Natural killer cell treated with Interleukin-12 subunit alpha and Interleukin-12 subunit beta and Interleukin-15 and Interleukin-18, amount 100 ng/mL, for 72 hours (primary cell): Measurements from ENCODE around the gene RIPK1. TPM values are rescaled to one million over a fixed set of nuclear protein-coding genes. Genes with fewer than 3 reads are reported as not detected.

Source experiments
- ATAC-seq, 2 donors: fragments of 150-1000 bp; cut with Tn5 transposase in 1 of 2; sonication (Bioruptor Pico), chemical (Tn5 transposase) in 1 of 2; 2 replicates each; pipeline ENCODE4 v1.10.0; 2021
- DNase-seq: peaks from one replicate; pipeline ENCODE4 v3.0.0; 2022; ENCODE audit warnings: low spot score
- H3K27ac Mint-ChIP-seq, 2 donors: 1 replicate in 1 of 2; 2 replicates in 1 of 2; pipeline ENCODE4 v1.8.0; 2022; ENCODE audit warnings: mixed read lengths in 2 of 2, mild to moderate bottlenecking in 1 of 2, moderate library complexity in 1 of 2
- H3K27me3 Mint-ChIP-seq, 2 donors: 1 replicate in 1 of 2; 2 replicates in 1 of 2; pipeline ENCODE4 v1.8.0; 2022; ENCODE audit warnings: mixed read lengths in 2 of 2
- H3K36me3 Mint-ChIP-seq: one replicate; pipeline ENCODE4 v1.8.0; 2022; ENCODE audit warnings: mixed read lengths
- H3K4me1 Mint-ChIP-seq, 2 donors: 1 replicate in 1 of 2; 2 replicates in 1 of 2; pipeline ENCODE4 v1.8.0; 2022; ENCODE audit warnings: low read depth in 2 of 2, mixed read lengths in 2 of 2, mild to moderate bottlenecking in 1 of 2
- H3K4me3 Mint-ChIP-seq: one replicate; pipeline ENCODE4 v1.8.0; 2022; ENCODE audit warnings: mixed read lengths
- H3K9me3 Mint-ChIP-seq: 2 replicates; pipeline ENCODE4 v1.8.0; 2022; ENCODE audit warnings: mixed read lengths
- total RNA-seq, 2 donors: library from RNA; stranded (reverse); gene quantifications; one replicate each; pipeline ENCODE4 v1.2.3, GENCODE V29; 2022

The RIPK1 gene
- total RNA-seq, 2 donors from 2014 or later = 28.2 to 41.4 TPM

DNA sequence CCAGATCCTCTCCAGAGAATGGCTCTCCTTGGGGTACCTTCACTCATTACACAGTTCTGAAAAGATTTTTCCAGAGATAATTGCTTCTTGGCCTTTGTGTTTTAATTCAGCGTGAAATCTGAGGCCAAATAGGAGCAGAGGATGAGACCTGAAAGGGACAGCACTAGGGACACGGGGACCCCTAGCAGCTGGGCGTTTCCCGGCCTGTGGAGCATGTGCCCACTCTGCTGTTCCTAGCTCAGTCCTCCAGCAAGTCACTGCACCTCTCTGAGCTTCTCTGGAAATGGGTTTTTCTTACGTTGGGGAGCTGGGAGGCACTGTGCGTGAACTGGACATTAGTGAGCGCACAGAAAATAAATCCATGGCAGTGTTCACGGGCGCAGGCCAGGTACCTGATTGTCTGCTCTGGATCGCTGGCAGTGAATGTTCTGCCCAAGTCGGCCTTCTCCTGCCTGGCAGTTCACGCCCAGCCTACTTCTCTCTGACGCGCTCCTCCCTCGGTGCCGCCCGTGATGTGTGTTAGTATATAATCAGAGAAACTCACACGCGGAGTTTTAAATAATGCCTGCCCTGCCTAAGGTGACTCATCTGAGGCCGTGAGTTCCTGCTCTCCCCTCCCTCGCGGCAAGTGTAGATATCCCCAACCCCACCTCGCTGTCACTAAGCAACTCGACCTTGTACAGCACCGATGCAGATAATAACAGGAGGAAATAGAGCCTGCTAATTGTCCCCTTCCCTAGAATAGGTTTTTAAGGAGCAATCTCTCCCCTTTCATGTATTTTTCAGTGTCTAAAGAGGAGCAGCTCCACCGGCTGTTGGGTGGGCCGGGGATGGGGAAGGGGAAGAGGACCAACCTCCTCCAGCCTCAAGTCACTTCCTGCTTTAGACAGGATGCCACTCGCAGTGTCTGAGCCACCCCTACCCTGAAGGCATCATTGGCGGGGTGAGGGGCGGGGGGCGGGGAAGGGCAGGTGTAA lies 91.8 kb downstream of the RIPK1 start:
- H3K27me3 Mint-ChIP-seq = peaks cover 15 to 18% of the 10 kb centered on the region in 2 donors
- peaks cover 24 to 25% of the 10 kb centered on the region in 2 donors for H3K4me1 Mint-ChIP-seq
- H3K36me3 Mint-ChIP-seq = no peaks in the 10 kb centered on the region
- DNase-seq (no peak), ATAC-seq (no peak)
- H3K27ac Mint-ChIP-seq = peak overlapping the region in 1 of 2 donors; percentile 68
- H3K9me3 Mint-ChIP-seq = peaks cover 3% of the 10 kb centered on the region
- H3K4me3 Mint-ChIP-seq = peak overlapping the region; percentile 38

DNA sequence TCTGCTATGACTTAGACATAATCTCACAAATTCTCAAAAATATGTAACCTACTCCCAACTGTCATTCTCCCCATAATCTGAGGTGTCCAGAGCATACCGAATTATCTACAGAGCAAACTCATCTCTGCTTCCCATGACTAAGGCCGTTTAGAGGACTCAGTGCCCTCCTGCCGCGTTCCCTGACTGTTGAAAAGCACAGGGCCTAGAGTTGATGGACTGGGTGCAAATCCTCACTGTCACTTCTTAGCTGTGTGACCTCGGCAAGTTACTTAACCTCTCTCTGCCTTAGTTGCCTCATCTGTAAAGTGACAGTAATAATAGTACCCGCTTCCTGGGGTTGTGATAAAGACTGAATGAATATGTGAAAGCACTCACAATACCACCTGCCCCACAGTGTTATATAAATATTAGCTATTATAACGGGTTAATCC lies 93.8 kb downstream of the RIPK1 start:
- Mint-ChIP-seq H3K27me3 (peaks cover 20 to 25% of the 10 kb centered on the region in 2 donors), H3K27ac (peak overlapping the region in 1 of 2 donors; percentile 19), H3K9me3 (peaks cover 3% of the 10 kb centered on the region), H3K36me3 (no peaks in the 10 kb centered on the region), H3K4me1 (peaks cover 18 to 19% of the 10 kb centered on the region in 2 donors), H3K4me3 (peak overlapping the region; percentile 73)
- DNase-seq (no peak), ATAC-seq (peak in 1 of 2 donors; percentile 52)

DNA sequence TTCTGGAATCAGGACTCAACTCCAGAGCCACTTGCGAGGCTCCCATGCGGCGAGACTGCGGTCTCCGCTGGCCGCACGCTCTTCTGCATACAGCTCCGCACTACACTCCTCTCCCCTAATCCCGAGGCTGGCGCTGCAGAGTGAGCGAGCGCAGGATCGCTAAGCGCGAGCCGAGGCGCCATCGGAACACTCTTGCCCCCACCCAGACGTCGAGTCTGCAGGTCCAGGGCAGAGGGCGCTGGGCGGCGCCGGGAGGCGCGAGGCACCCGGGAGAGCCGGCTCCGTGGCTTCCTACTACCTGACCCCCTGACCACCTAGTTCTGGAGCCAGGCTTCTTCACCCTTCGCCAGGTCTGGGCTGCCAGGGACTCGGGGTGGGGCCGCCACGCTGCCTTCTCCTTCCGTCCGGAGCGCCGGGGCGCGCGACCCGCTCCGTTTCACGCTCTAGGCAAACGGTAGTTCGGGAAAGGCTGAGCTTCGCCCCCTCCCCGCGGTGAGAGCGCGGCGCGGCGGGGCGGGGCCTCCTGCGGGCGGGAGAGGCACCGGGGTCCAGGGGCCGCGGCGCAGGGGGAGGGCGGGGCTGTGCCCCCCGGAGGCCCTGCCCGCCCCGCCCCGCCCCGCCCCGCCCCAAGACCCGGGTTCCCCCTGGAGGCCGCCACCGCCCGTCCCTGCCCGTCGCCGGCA lies 94.4 kb downstream of the RIPK1 start:
- peak; percentile 79 to 88 for ATAC-seq
- DNase-seq = peak; percentile 67
- Mint-ChIP-seq H3K27ac (no peak overlapping the region), H3K4me1 (peaks cover 18 to 19% of the 10 kb centered on the region in 2 donors), H3K36me3 (no peaks in the 10 kb centered on the region), H3K4me3 (peak overlapping the region; percentile 73), H3K9me3 (peaks cover 3% of the 10 kb centered on the region), H3K27me3 (peaks cover 23 to 30% of the 10 kb centered on the region in 2 donors)

DNA sequence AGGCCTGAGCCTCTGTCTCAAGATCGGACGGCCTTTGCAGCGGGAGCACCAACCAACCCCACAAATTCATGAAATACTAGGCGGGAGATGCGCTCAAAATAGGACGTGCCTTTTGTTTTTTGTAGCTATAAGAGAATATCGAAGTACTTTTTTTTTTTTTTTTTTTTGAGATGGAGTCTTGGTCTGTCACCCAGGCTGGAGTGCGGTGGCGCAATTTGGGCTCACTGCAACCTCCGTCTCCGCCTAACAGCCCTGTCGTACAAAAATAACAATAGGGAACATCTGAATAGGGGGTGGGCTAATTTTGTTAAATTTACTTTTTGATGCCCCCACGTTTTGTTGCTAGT lies 94.9 kb downstream of the RIPK1 start:
- H3K9me3 Mint-ChIP-seq = peaks cover 3% of the 10 kb centered on the region
- ATAC-seq (no peak), DNase-seq (no peak)
- no peaks in the 10 kb centered on the region for H3K36me3 Mint-ChIP-seq
- peaks cover 18 to 19% of the 10 kb centered on the region in 2 donors for H3K4me1 Mint-ChIP-seq
- H3K27ac Mint-ChIP-seq = no peak overlapping the region
- H3K27me3 Mint-ChIP-seq = peaks cover 23 to 30% of the 10 kb centered on the region in 2 donors
- peak overlapping the region; percentile 73 for H3K4me3 Mint-ChIP-seq

DNA sequence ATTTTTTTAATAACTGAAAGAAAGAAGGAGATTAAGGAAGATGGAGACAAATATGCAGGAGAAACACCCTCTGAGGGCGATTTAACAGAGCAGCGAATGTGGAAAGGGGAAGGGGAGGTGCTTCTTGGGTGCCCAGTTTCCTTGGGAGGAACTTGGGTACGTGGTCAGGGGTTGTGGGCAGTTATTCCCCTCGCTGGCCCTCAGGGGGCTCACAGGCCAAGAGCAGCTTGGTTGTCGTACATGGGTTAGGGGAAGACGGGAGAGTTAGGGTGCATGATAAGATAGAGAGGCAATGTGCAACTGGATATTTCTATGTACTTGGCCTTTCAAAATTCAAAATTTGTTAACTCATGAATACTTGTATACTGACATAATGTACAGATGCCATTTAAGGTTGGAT lies 96.1 kb downstream of the RIPK1 start:
- DNase-seq (no peak), ATAC-seq (no peak)
- peaks cover 23 to 30% of the 10 kb centered on the region in 2 donors for H3K27me3 Mint-ChIP-seq
- H3K4me1 Mint-ChIP-seq = peaks cover 18 to 19% of the 10 kb centered on the region in 2 donors
- no peak overlapping the region for H3K4me3 Mint-ChIP-seq
- no peak overlapping the region for H3K27ac Mint-ChIP-seq
- peaks cover 3% of the 10 kb centered on the region for H3K9me3 Mint-ChIP-seq
- no peaks in the 10 kb centered on the region for H3K36me3 Mint-ChIP-seq

Other genes starting within 250 kb of the RIPK1 start
- gene SERPINB1, start 226.6 kb upstream of the RIPK1 start, total RNA-seq = 100 to 1,000 TPM; 103 to 275 TPM
- 100 to 1,000 TPM in 1 of 2 donors, 10 to 100 TPM in 1; 59.0 to 159 TPM for gene SERPINB9, start 165.2 kb upstream of the RIPK1 start, total RNA-seq
- gene SERPINB6, start 96.9 kb upstream of the RIPK1 start, total RNA-seq = 100 to 1,000 TPM; 158 to 170 TPM
- 10 to 100 TPM; 18.0 to 35.1 TPM for gene NQO2, start 68.6 kb upstream of the RIPK1 start, total RNA-seq
- 1 to 10 TPM; 5.6 to 7.3 TPM for gene BPHL, start 50.2 kb downstream of the RIPK1 start, total RNA-seq
- 1 to 10 TPM; 1.7 to 5.8 TPM for gene TUBB2A, start 89.0 kb downstream of the RIPK1 start, total RNA-seq
- not detected for gene TUBB2B, start 159.2 kb downstream of the RIPK1 start, total RNA-seq
- gene PSMG4, start 190.5 kb downstream of the RIPK1 start, total RNA-seq = 10 to 100 TPM; 16.4 to 25.2 TPM